Mesenchymal stem cell (in vitro differentiated cells and primary cell): ENCODE results near the gene DUSP11.

Experiments used
- DNase-seq: peaks from one replicate; pipeline ENCODE4 v3.0.0-alpha.2; 2013
- H2AFZ ChIP-seq: one replicate; pipeline ENCODE4 v1.6.1; 2013; ENCODE audit warnings: low read depth, mild to moderate bottlenecking, control low read depth, inconsistent platforms, low read length, moderate library complexity
- H2AK5ac ChIP-seq: 2 replicates; pipeline ENCODE4 v1.6.1; 2013; ENCODE audit warnings: low read length, moderate library complexity, mild to moderate bottlenecking, inconsistent platforms; ENCODE audit not compliant: severe bottlenecking
- H2BK120ac ChIP-seq: one replicate; pipeline ENCODE4 v1.6.1; 2013; ENCODE audit warnings: low read depth, mild to moderate bottlenecking, inconsistent platforms, low read length, moderate library complexity
- H2BK12ac ChIP-seq, 2 experiments: one replicate each; pipeline ENCODE4 v1.6.1; 2013; ENCODE audit warnings: inconsistent platforms in 2 of 2, low read length in 2 of 2, mild to moderate bottlenecking in 2 of 2, moderate library complexity in 2 of 2, control low read depth in 1 of 2
- H2BK15ac ChIP-seq: one replicate; pipeline ENCODE4 v1.6.1; 2013; ENCODE audit warnings: mild to moderate bottlenecking, low read depth, inconsistent platforms; ENCODE audit not compliant: poor library complexity, severe bottlenecking
- H2BK5ac ChIP-seq: 2 replicates; pipeline ENCODE4 v1.6.1; 2013; ENCODE audit warnings: low read depth, mild to moderate bottlenecking, low read length, control low read depth, inconsistent platforms; ENCODE audit not compliant: poor library complexity, severe bottlenecking
- H3K14ac ChIP-seq, 2 experiments: one replicate each; pipeline ENCODE4 v1.6.1; 2013; ENCODE audit warnings: inconsistent platforms in 2 of 2, low read length in 2 of 2, control low read depth in 1 of 2, mild to moderate bottlenecking in 1 of 2, moderate library complexity in 1 of 2
- H3K18ac ChIP-seq, 2 experiments: one replicate each; pipeline ENCODE4 v1.6.1; 2013; ENCODE audit warnings: inconsistent platforms in 2 of 2, low read length in 2 of 2, control low read depth in 1 of 2, low read depth in 1 of 2, mild to moderate bottlenecking in 1 of 2
- H3K23ac ChIP-seq, 2 experiments: one replicate each; pipeline ENCODE4 v1.6.1; 2013; ENCODE audit warnings: inconsistent platforms in 2 of 2, low read length in 2 of 2, mild to moderate bottlenecking in 2 of 2, moderate library complexity in 2 of 2, control low read depth in 1 of 2
- H3K27ac ChIP-seq: 2 replicates; pipeline ENCODE4 v1.5.1; 2013; ENCODE audit warnings: mild to moderate bottlenecking, moderate library complexity, low read length, control low read depth, inconsistent platforms; ENCODE audit not compliant: poor library complexity, severe bottlenecking
- H3K27me3 ChIP-seq, 2 experiments: 2 replicates each; pipeline versions ENCODE4 v1.6.1 to v1.7.0; 2013; ENCODE audit warnings: low read length in 2 of 2, mild to moderate bottlenecking in 2 of 2, moderate library complexity in 2 of 2, control low read depth in 1 of 2, inconsistent platforms in 1 of 2; ENCODE audit not compliant: control insufficient read depth in 1 of 2, insufficient read depth in 1 of 2
- H3K36me3 ChIP-seq, 2 experiments: 2 replicates each; pipeline versions ENCODE4 v1.6.1 to v1.7.0; 2013; ENCODE audit warnings: low read length in 2 of 2, control low read depth in 1 of 2, inconsistent platforms in 1 of 2, low read depth in 1 of 2, mild to moderate bottlenecking in 1 of 2; ENCODE audit not compliant: insufficient read depth in 2 of 2, control insufficient read depth in 1 of 2
- H3K4ac ChIP-seq, 2 experiments: one replicate each; pipeline ENCODE4 v1.6.1; 2013; ENCODE audit warnings: inconsistent platforms in 2 of 2, low read length in 2 of 2, mild to moderate bottlenecking in 2 of 2, moderate library complexity in 2 of 2, control low read depth in 1 of 2, low read depth in 1 of 2
- H3K4me1 ChIP-seq: 2 replicates; pipeline ENCODE4 v1.6.1; 2013; ENCODE audit warnings: low read depth, low read length, control low read depth; ENCODE audit not compliant: control insufficient read depth, insufficient read depth
- H3K4me2 ChIP-seq: 2 replicates; pipeline ENCODE4 v1.6.1; 2013; ENCODE audit warnings: low read length, mild to moderate bottlenecking, inconsistent platforms; ENCODE audit not compliant: poor library complexity, severe bottlenecking
- H3K4me3 ChIP-seq, 2 experiments: 2 replicates each; pipeline versions ENCODE4 v1.5.1 to v1.7.0; 2013; ENCODE audit warnings: low read length in 2 of 2, mild to moderate bottlenecking in 2 of 2, control low read depth in 1 of 2, low read depth in 1 of 2; ENCODE audit not compliant: insufficient read depth in 1 of 2
- H3K79me1 ChIP-seq: replicated peaks from 2 replicates; pipeline ENCODE4 v1.6.1; 2013; ENCODE audit warnings: mild to moderate bottlenecking, control low read depth, low read length, inconsistent platforms; ENCODE audit not compliant: poor library complexity, severe bottlenecking
- H3K9ac ChIP-seq: 2 replicates; pipeline ENCODE4 v1.7.0; 2013; ENCODE audit warnings: mild to moderate bottlenecking, low read length, moderate library complexity
- H3K9me3 ChIP-seq: 2 replicates; pipeline ENCODE4 v1.7.0; 2013; ENCODE audit warnings: mild to moderate bottlenecking, low read length; ENCODE audit not compliant: control insufficient read depth
- H4K8ac ChIP-seq: one replicate; pipeline ENCODE4 v1.6.1; 2013; ENCODE audit warnings: inconsistent platforms, mild to moderate bottlenecking, low read length, moderate library complexity
- H4K91ac ChIP-seq: one replicate; pipeline ENCODE4 v1.6.1; 2013; ENCODE audit warnings: mild to moderate bottlenecking, low read length, inconsistent platforms
- WGBS: methylation state at CpG from one replicate; pipeline ENCODE4 v1.1.7; 2013; ENCODE audit warnings: mixed read lengths; 5-methylcytosine and 5-hydroxymethylcytosine counted together

DUSP11 gene

DNA sequence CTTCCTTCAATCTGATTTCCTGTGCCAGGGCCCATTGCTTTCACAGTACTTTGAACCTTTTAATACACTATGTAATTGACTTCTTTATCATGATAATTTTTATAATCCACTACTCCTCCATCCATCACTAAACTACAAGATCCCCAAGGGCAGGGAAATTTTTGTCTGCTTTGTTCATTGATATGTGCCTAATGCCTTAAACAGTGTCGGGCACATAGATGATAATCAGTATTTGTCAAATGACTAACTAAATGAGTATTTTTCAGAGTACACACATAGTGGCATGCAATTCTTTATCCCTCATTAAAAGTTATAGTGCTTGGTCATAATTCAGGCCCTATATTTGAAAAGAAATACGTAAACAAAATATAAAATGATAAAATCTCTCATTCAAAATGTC is 43.5 kb upstream of the DUSP11 start:
- H2AK5ac ChIP-seq = no peak overlapping the region
- H4K8ac ChIP-seq = no peak overlapping the region
- H2AFZ ChIP-seq = no peak overlapping the region
- no peak overlapping the region for H4K91ac ChIP-seq
- no peak overlapping the region for H3K4ac ChIP-seq
- no peak overlapping the region for H3K4me2 ChIP-seq
- H3K18ac ChIP-seq = no peak overlapping the region
- no peak overlapping the region for H2BK5ac ChIP-seq
- H3K9me3 ChIP-seq = no peaks in the 10 kb centered on the region
- no peak overlapping the region for H2BK12ac ChIP-seq
- DNase-seq = no peak
- H3K27me3 ChIP-seq = peaks cover 13 to 56% of the 10 kb centered on the region in 2 experiments
- H3K9ac ChIP-seq = no peak overlapping the region
- H3K14ac ChIP-seq = no peak overlapping the region
- H2BK15ac ChIP-seq = no peak overlapping the region
- H3K23ac ChIP-seq = no peak overlapping the region
- no peaks in the 10 kb centered on the region for H3K4me1 ChIP-seq
- WGBS = 63% methylated on average over 1 of the region's 2 CpGs
- H2BK120ac ChIP-seq = no peak overlapping the region
- no peaks in the 10 kb centered on the region for H3K79me1 ChIP-seq
- H3K36me3 ChIP-seq = no peaks in the 10 kb centered on the region
- H3K27ac ChIP-seq = no peak overlapping the region
- H3K4me3 ChIP-seq = no peak overlapping the region

DNA sequence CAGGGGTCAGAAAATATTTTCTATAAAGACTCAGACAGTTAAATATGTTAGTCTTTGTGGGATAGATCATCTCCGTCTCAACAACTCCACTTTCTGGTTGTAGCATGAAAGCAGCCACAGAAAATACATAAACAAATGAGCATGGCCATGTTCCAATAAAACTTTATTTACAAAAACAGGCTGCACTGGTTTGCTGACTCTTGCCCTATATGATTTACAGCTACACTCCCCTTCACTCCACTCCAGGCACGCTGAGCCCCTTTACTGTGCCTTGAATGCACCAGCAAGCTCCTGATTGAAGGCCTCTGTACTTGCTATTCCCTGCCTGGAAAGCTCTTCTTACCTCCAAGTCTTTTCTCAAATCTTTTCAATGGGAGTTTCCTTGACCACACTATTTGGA is 43.1 kb upstream of the DUSP11 start:
- Histone ChIP-seq H3K23ac (no peak overlapping the region), H2BK120ac (no peak overlapping the region)

DNA sequence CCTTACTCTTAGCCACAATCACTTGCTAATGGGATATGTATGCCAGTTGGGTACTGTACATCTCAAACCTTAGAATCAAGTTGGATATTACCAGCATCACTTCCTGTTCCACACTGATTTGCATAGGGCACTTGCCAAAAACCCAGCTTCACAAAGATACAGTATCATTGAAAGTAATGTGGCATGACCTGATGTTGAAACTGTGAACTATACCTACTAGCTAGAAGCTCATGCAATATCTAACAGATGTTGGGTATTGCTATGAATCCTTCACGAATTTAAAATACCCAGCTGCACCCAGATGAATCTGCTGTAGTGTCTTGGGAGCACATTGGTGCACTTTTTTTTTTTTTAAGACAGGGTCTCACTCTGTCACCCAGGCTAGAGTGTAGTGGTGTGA is 42.4 kb upstream of the DUSP11 start:
- Histone ChIP-seq H3K9ac (no peak overlapping the region), H2BK5ac (no peak overlapping the region), H4K91ac (no peak overlapping the region)

More for the DNA sequence above, 43.1 kb upstream of the DUSP11 start:
- Histone ChIP-seq H3K14ac (no peak overlapping the region), H3K4me2 (no peak overlapping the region), H4K91ac (no peak overlapping the region), H2AK5ac (no peak overlapping the region), H3K27ac (no peak overlapping the region), H3K4ac (no peak overlapping the region), H3K9ac (no peak overlapping the region), H3K4me3 (no peak overlapping the region), H2BK5ac (no peak overlapping the region), H2AFZ (no peak overlapping the region), H3K18ac (no peak overlapping the region), H3K79me1 (no peaks in the 10 kb centered on the region), H2BK15ac (no peak overlapping the region), H3K9me3 (no peaks in the 10 kb centered on the region), H4K8ac (no peak overlapping the region), H3K36me3 (no peaks in the 10 kb centered on the region), H3K4me1 (peaks cover 2% of the 10 kb centered on the region), H3K27me3 (peaks cover 13 to 56% of the 10 kb centered on the region in 2 experiments), H2BK12ac (no peak overlapping the region)
- no peak for DNase-seq
- WGBS = 57% methylated on average over 2 of the region's 2 CpGs

DNA sequence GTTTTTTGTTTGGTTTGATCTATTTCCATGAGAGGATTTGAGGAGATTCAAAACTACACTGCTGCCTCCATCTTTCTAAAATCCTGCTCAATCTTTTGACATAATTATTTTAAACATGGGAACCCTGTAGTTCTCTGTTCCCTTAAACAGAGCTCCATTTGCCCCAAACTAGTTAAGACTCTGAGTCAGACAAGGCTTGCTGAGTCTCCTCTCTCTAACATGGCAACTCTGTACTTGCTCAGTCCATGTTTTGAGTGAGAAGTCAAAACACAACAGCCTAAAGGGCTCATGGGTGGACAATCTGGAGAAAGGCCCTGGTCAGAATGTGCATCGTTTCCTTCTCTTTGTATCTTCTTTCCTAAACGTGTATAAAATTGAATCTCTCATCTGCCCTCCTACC is 41.8 kb upstream of the DUSP11 start:
- H4K8ac ChIP-seq = no peak overlapping the region
- H2BK12ac ChIP-seq = no peak overlapping the region
- H3K4me3 ChIP-seq = no peak overlapping the region
- H3K18ac ChIP-seq = no peak overlapping the region
- H3K27me3 ChIP-seq = peaks cover 13 to 61% of the 10 kb centered on the region in 2 experiments
- no peak overlapping the region for H3K27ac ChIP-seq
- no peaks in the 10 kb centered on the region for H3K9me3 ChIP-seq
- no peak overlapping the region for H2AK5ac ChIP-seq
- WGBS = 59% methylated on average over 2 of the region's 2 CpGs
- no peak overlapping the region for H4K91ac ChIP-seq
- no peak overlapping the region for H3K4me2 ChIP-seq
- no peaks in the 10 kb centered on the region for H3K79me1 ChIP-seq
- H3K4me1 ChIP-seq = peaks cover 2% of the 10 kb centered on the region
- DNase-seq = no peak
- H2BK15ac ChIP-seq = no peak overlapping the region
- no peak overlapping the region for H3K9ac ChIP-seq
- H2BK120ac ChIP-seq = no peak overlapping the region
- H2BK5ac ChIP-seq = no peak overlapping the region
- no peak overlapping the region for H2AFZ ChIP-seq
- no peak overlapping the region for H3K23ac ChIP-seq
- H3K36me3 ChIP-seq = no peaks in the 10 kb centered on the region
- H3K4ac ChIP-seq = no peak overlapping the region
- no peak overlapping the region for H3K14ac ChIP-seq

More for the DNA sequence above, 42.4 kb upstream of the DUSP11 start:
- Histone ChIP-seq H2AK5ac (no peak overlapping the region), H3K79me1 (no peaks in the 10 kb centered on the region), H3K9me3 (no peaks in the 10 kb centered on the region), H2BK120ac (no peak overlapping the region), H3K36me3 (no peaks in the 10 kb centered on the region), H3K4ac (no peak overlapping the region), H2AFZ (no peak overlapping the region), H2BK12ac (no peak overlapping the region), H3K4me2 (no peak overlapping the region), H3K4me1 (peaks cover 2% of the 10 kb centered on the region), H2BK15ac (no peak overlapping the region), H4K8ac (no peak overlapping the region), H3K27me3 (peaks cover 13 to 61% of the 10 kb centered on the region in 2 experiments), H3K14ac (no peak overlapping the region), H3K27ac (no peak overlapping the region), H3K4me3 (no peak overlapping the region), H3K23ac (no peak overlapping the region), H3K18ac (no peak overlapping the region)
- WGBS = no CpG with 5 or more reads among the region's 1 CpG
- DNase-seq = no peak
